ENCODE measurements around the gene CTSE.

Gene CTSE

GRCh38 chr1:206049919-206050600, 26.4 kb upstream of the CTSE start:
- DNase-seq: no peak

- DNase-seq: no peak
Measured at GRCh38 chr1:206049293-206049692, 25.6 kb upstream of the CTSE start.

GRCh38 chr1:206048582-206048981, 24.9 kb upstream of the CTSE start:
- DNase-seq: no peak

- no peak for DNase-seq
Measured at GRCh38 chr1:206047271-206047670, 23.6 kb upstream of the CTSE start.

- DNase-seq: no peak
Measured at GRCh38 chr1:206041640-206042039, 17.9 kb upstream of the CTSE start.

GRCh38 chr1:206040328-206040727, 16.6 kb upstream of the CTSE start:
- no peak for DNase-seq

- DNase-seq: no peak
Measured at GRCh38 chr1:206039046-206039973, 15.6 kb upstream of the CTSE start.

GRCh38 chr1:206037581-206037980, 13.9 kb upstream of the CTSE start:
- no peak for DNase-seq

- peak; percentile 40 for DNase-seq
Measured at GRCh38 chr1:206036663-206037455, 13.2 kb upstream of the CTSE start.

- peak; percentile 48 for DNase-seq
Measured at GRCh38 chr1:206035027-206035426, 11.3 kb upstream of the CTSE start.

- DNase-seq: no peak
Measured at GRCh38 chr1:206032380-206033140, 8.9 kb upstream of the CTSE start.

- DNase-seq: peak; percentile 93
Measured at GRCh38 chr1:206030714-206031113, 7.0 kb upstream of the CTSE start.

- DNase-seq: no peak
Measured at GRCh38 chr1:206030191-206030590, 6.5 kb upstream of the CTSE start.

- no peak for DNase-seq
Measured at GRCh38 chr1:206029484-206029883, 5.8 kb upstream of the CTSE start.

GRCh38 chr1:206025283-206025820, 1.7 kb upstream of the CTSE start:
- no peak for DNase-seq

GRCh38 chr1:206022766-206023165, 929 bp downstream of the CTSE start:
- no peak for DNase-seq

GRCh38 chr1:206021626-206022365, 1.9 kb downstream of the CTSE start:
- no peak for DNase-seq

GRCh38 chr1:206021008-206021625, 2.6 kb downstream of the CTSE start:
- no peak for DNase-seq

- DNase-seq: no peak
Measured at GRCh38 chr1:206020393-206021007, 3.2 kb downstream of the CTSE start.

- DNase-seq: no peak
Measured at GRCh38 chr1:206015071-206015470, 8.6 kb downstream of the CTSE start.

GRCh38 chr1:206014601-206015000, 9.1 kb downstream of the CTSE start:
- no peak for DNase-seq
